Activated CD4-positive, alpha-beta T cell treated with anti-CD3 and anti-CD28 coated beads, Interleukin-2, amount 10 ng/mL, durations not matched to agents 24 days and 14 days (primary cell): ENCODE results near the gene ZNF74. TPM values are rescaled to one million over a fixed set of nuclear protein-coding genes. Genes with fewer than 3 reads are reported as not detected.
"Not testable (repeated sequence)": the region's sequence is repeated elsewhere in the genome, so short reads cannot be mapped to it uniquely, and the experiment has no call there.

Experiments
- DNase-seq: peaks from one replicate; pipeline ENCODE4 v3.0.0; 2022
- H3K27ac Mint-ChIP-seq: one replicate; pipeline ENCODE4 v1.8.0; 2022; ENCODE audit warnings: mild to moderate bottlenecking, mixed read lengths
- H3K27me3 Mint-ChIP-seq: one replicate; pipeline ENCODE4 v1.8.0; 2022; ENCODE audit warnings: mixed read lengths
- H3K36me3 Mint-ChIP-seq: one replicate; pipeline ENCODE4 v1.8.0; 2022; ENCODE audit warnings: low read depth, mild to moderate bottlenecking, mixed read lengths
- H3K4me1 Mint-ChIP-seq: one replicate; pipeline ENCODE4 v1.8.0; 2021; ENCODE audit warnings: mixed read lengths
- H3K4me3 Mint-ChIP-seq: one replicate; pipeline ENCODE4 v1.8.0; 2022; ENCODE audit warnings: mild to moderate bottlenecking, moderate library complexity, mixed read lengths
- H3K9me3 Mint-ChIP-seq: one replicate; pipeline ENCODE4 v1.8.0; 2021; ENCODE audit warnings: mixed read lengths
- intact Hi-C: fragments of 100-400 bp; cut with micrococcal nuclease; formaldehyde crosslinking; loops from one replicate; pipeline ENCODE4 v1.15.1; 2023
- total RNA-seq: library from RNA; stranded (reverse); gene quantifications from 2 replicates; pipeline ENCODE4 v1.2.3, GENCODE V29; 2022

Gene ZNF74
- total RNA-seq, 1 donor from 2014 or later: 17.0 TPM

- no peak for DNase-seq
- intact Hi-C loops: no loop called here
- Mint-ChIP-seq H3K27me3 (no peaks in the 10 kb centered on the region), H3K9me3 (no peaks in the 10 kb centered on the region), H3K4me3 (no peak overlapping the region), H3K4me1 (peaks cover 19% of the 10 kb centered on the region), H3K36me3 (peaks cover 18% of the 10 kb centered on the region), H3K27ac (no peak overlapping the region)
Observed at GRCh38 chr22:20399866-20400605, 6.1 kb downstream of the ZNF74 start.

- H3K4me3 Mint-ChIP-seq: no peak overlapping the region
- no peak for DNase-seq
- no peak overlapping the region for H3K27ac Mint-ChIP-seq
- H3K36me3 Mint-ChIP-seq: peaks cover 14% of the 10 kb centered on the region
- H3K9me3 Mint-ChIP-seq: no peaks in the 10 kb centered on the region
- intact Hi-C loops: no loop called here
- H3K4me1 Mint-ChIP-seq: peaks cover 13% of the 10 kb centered on the region
- H3K27me3 Mint-ChIP-seq: no peaks in the 10 kb centered on the region
Observed at GRCh38 chr22:20400606-20401375, 6.8 kb downstream of the ZNF74 start.

GRCh38 chr22:20401376-20402014 is 7.5 kb downstream of the ZNF74 start:
- no peaks in the 10 kb centered on the region for H3K27me3 Mint-ChIP-seq
- no peak for DNase-seq
- H3K27ac Mint-ChIP-seq: no peak overlapping the region
- H3K4me1 Mint-ChIP-seq: peaks cover 8% of the 10 kb centered on the region
- H3K9me3 Mint-ChIP-seq: no peaks in the 10 kb centered on the region
- H3K4me3 Mint-ChIP-seq: no peak overlapping the region
- peaks cover 17% of the 10 kb centered on the region for H3K36me3 Mint-ChIP-seq
- intact Hi-C loops: no loop called here

GRCh38 chr22:20402960-20403778 is 9.2 kb downstream of the ZNF74 start:
- intact Hi-C loops: no loop called here
- H3K4me3 Mint-ChIP-seq: no peak overlapping the region

GRCh38 chr22:20403779-20404140 is 9.8 kb downstream of the ZNF74 start:
- Mint-ChIP-seq H3K36me3 (peaks cover 22% of the 10 kb centered on the region), H3K27me3 (no peaks in the 10 kb centered on the region), H3K27ac (no peak overlapping the region), H3K9me3 (no peaks in the 10 kb centered on the region), H3K4me1 (peaks cover 6% of the 10 kb centered on the region), H3K4me3 (no peak overlapping the region)
- no peak for DNase-seq
- intact Hi-C loops: no loop called here

More at GRCh38 chr22:20402960-20403778, 9.2 kb downstream of the ZNF74 start:
- peaks cover 20% of the 10 kb centered on the region for H3K36me3 Mint-ChIP-seq
- peaks cover 6% of the 10 kb centered on the region for H3K4me1 Mint-ChIP-seq
- no peaks in the 10 kb centered on the region for H3K9me3 Mint-ChIP-seq
- H3K27me3 Mint-ChIP-seq: no peaks in the 10 kb centered on the region
- no peak overlapping the region for H3K27ac Mint-ChIP-seq
- DNase-seq: peak; percentile 56

- Mint-ChIP-seq H3K27ac (no peak overlapping the region), H3K36me3 (peaks cover 23% of the 10 kb centered on the region), H3K4me1 (peaks cover 6% of the 10 kb centered on the region), H3K9me3 (no peaks in the 10 kb centered on the region), H3K4me3 (no peak overlapping the region), H3K27me3 (no peaks in the 10 kb centered on the region)
- DNase-seq: no peak
- intact Hi-C loops: no loop called here
Observed at GRCh38 chr22:20404881-20405280, 10.9 kb downstream of the ZNF74 start.

- peaks cover 23% of the 10 kb centered on the region for H3K36me3 Mint-ChIP-seq
- no peaks in the 10 kb centered on the region for H3K27me3 Mint-ChIP-seq
- intact Hi-C loops: no loop called here
- no peaks in the 10 kb centered on the region for H3K9me3 Mint-ChIP-seq
- no peak for DNase-seq
- H3K4me1 Mint-ChIP-seq: peaks cover 6% of the 10 kb centered on the region
- no peak overlapping the region for H3K4me3 Mint-ChIP-seq
- no peak overlapping the region for H3K27ac Mint-ChIP-seq
Observed at GRCh38 chr22:20405291-20405930, 11.5 kb downstream of the ZNF74 start.

GRCh38 chr22:20405931-20406685 is 12.2 kb downstream of the ZNF74 start:
- no peaks in the 10 kb centered on the region for H3K27me3 Mint-ChIP-seq
- H3K27ac Mint-ChIP-seq: no peak overlapping the region

GRCh38 chr22:20406686-20407408 is 12.9 kb downstream of the ZNF74 start:
- H3K4me3 Mint-ChIP-seq: no peak overlapping the region
- no peak overlapping the region for H3K27ac Mint-ChIP-seq

More at GRCh38 chr22:20405931-20406685, 12.2 kb downstream of the ZNF74 start:
- intact Hi-C loops: no loop called here
- Mint-ChIP-seq H3K9me3 (no peaks in the 10 kb centered on the region), H3K4me3 (no peak overlapping the region), H3K4me1 (peaks cover 6% of the 10 kb centered on the region), H3K36me3 (peaks cover 23% of the 10 kb centered on the region)
- DNase-seq: peak; percentile 57

GRCh38 chr22:20407829-20408228 is 13.9 kb downstream of the ZNF74 start:
- no peak for DNase-seq
- H3K27ac Mint-ChIP-seq: no peak overlapping the region
- H3K27me3 Mint-ChIP-seq: peaks cover 2% of the 10 kb centered on the region
- peaks cover 6% of the 10 kb centered on the region for H3K4me1 Mint-ChIP-seq
- no peak overlapping the region for H3K4me3 Mint-ChIP-seq
- intact Hi-C loops: no loop called here
- no peaks in the 10 kb centered on the region for H3K9me3 Mint-ChIP-seq
- H3K36me3 Mint-ChIP-seq: peaks cover 23% of the 10 kb centered on the region

More at GRCh38 chr22:20406686-20407408, 12.9 kb downstream of the ZNF74 start:
- Mint-ChIP-seq H3K4me1 (peaks cover 6% of the 10 kb centered on the region), H3K9me3 (no peaks in the 10 kb centered on the region), H3K27me3 (no peaks in the 10 kb centered on the region), H3K36me3 (peaks cover 23% of the 10 kb centered on the region)
- DNase-seq: peak; percentile 52
- intact Hi-C loops: no loop called here

- H3K27me3 Mint-ChIP-seq: peaks cover 12% of the 10 kb centered on the region
- H3K27ac Mint-ChIP-seq: no peak overlapping the region
- H3K4me3 Mint-ChIP-seq: no peak overlapping the region
- H3K9me3 Mint-ChIP-seq: no peaks in the 10 kb centered on the region
- DNase-seq: no peak
- peaks cover 14% of the 10 kb centered on the region for H3K36me3 Mint-ChIP-seq
- no peaks in the 10 kb centered on the region for H3K4me1 Mint-ChIP-seq
- intact Hi-C loops: no loop called here
Observed at GRCh38 chr22:20408891-20409290, 14.9 kb downstream of the ZNF74 start.

- DNase-seq, H3K27ac Mint-ChIP-seq, H3K4me1 Mint-ChIP-seq, H3K4me3 Mint-ChIP-seq, H3K9me3 Mint-ChIP-seq, intact Hi-C loops: not testable (repeated sequence)
- peaks cover 13% of the 10 kb centered on the region for H3K36me3 Mint-ChIP-seq
- H3K27me3 Mint-ChIP-seq: peaks cover 15% of the 10 kb centered on the region
Observed at GRCh38 chr22:20409385-20409784, 15.4 kb downstream of the ZNF74 start.
